ENCODE measurements around the gene COL5A1. TPM values are rescaled to one million over a fixed set of nuclear protein-coding genes. Genes with fewer than 3 reads are reported as not detected.

Gene COL5A1
- total RNA-seq, 4 donors from 2014 or later = 7.1 to 69.3 (median 16.1) TPM

GRCh38 chr9:134693641-134694367 lies 52.2 kb downstream of the COL5A1 start:
- no peaks in the 10 kb centered on the region for H3K36me3 ChIP-seq
- TF ChIP-seq CTCF (IDR thresholded peaks at IDR 0.05) (no peak), POLR2A (IDR thresholded peaks at IDR 0.05) (no peak), POLR2AphosphoS5 (IDR thresholded peaks at IDR 0.05) (no peak), EP300 (IDR thresholded peaks at IDR 0.05; ENCODE audit: low read depth) (no peak)
- intact Hi-C loops (cut with DNase I; ENCODE audit: low total_unique reads) (no loop called here), in situ Hi-C loops (cut with MboI; ENCODE audit: low pct_ligation_motif_present in 1 of 4, low pct_unique_long_range_greater_than_20kb in 1 of 4, low sequenced_read_pairs in 3 of 4) (loop anchor here in 1 of 4 donors (25.0 kb wide), 1 partner anchor 293 kb away; no protein-coding TSS in a partner anchor)
- H3K9me3 ChIP-seq = no peaks in the 10 kb centered on the region
- 83% methylated on average over 29 of the region's 29 CpGs; no CpG with 5 or more reads in 1 of the 2 donors for WGBS, 2 donors (ENCODE audit: low coverage in 1 of 2)
- no peak for DNase-seq
- H3K27ac ChIP-seq = no peak overlapping the region
- no peak overlapping the region for H3K4me3 ChIP-seq
- H3K4me1 ChIP-seq = peaks cover 3 to 13% (median 8%) of the 10 kb centered on the region in 4 donors
- H3K27me3 ChIP-seq = no peaks in the 10 kb centered on the region

GRCh38 chr9:134694368-134694665 lies 52.7 kb downstream of the COL5A1 start:
- intact Hi-C loops (cut with DNase I; ENCODE audit: low total_unique reads) (no loop called here), in situ Hi-C loops (cut with MboI; ENCODE audit: low pct_ligation_motif_present in 1 of 4, low pct_unique_long_range_greater_than_20kb in 1 of 4, low sequenced_read_pairs in 3 of 4) (loop anchor here in 1 of 4 donors (25.0 kb wide), 1 partner anchor 293 kb away; no protein-coding TSS in a partner anchor)
- 75% methylated on average over 6 of the region's 6 CpGs; no CpG with 5 or more reads in 1 of the 2 donors for WGBS, 2 donors (ENCODE audit: low coverage in 1 of 2)
- no peak for TF ChIP-seq CTCF (IDR thresholded peaks at IDR 0.05)
- no peak for TF ChIP-seq POLR2A (IDR thresholded peaks at IDR 0.05)
- TF ChIP-seq EP300 (IDR thresholded peaks at IDR 0.05; ENCODE audit: low read depth) = no peak
- TF ChIP-seq POLR2AphosphoS5 (IDR thresholded peaks at IDR 0.05) = no peak
- H3K4me3 ChIP-seq = no peak overlapping the region
- peaks cover 5 to 17% (median 10%) of the 10 kb centered on the region in 4 donors for H3K4me1 ChIP-seq
- H3K27me3 ChIP-seq = no peaks in the 10 kb centered on the region
- no peak for DNase-seq
- no peak overlapping the region for H3K27ac ChIP-seq
- H3K9me3 ChIP-seq = no peaks in the 10 kb centered on the region
- H3K36me3 ChIP-seq = no peaks in the 10 kb centered on the region

GRCh38 chr9:134694714-134695113 lies 53.1 kb downstream of the COL5A1 start:
- Histone ChIP-seq H3K36me3 (no peaks in the 10 kb centered on the region), H3K4me1 (peaks cover 5 to 14% (median 8%) of the 10 kb centered on the region in 4 donors), H3K27me3 (no peaks in the 10 kb centered on the region), H3K27ac (no peak overlapping the region), H3K4me3 (no peak overlapping the region), H3K9me3 (no peaks in the 10 kb centered on the region)
- in situ Hi-C loops (cut with MboI; ENCODE audit: low pct_ligation_motif_present in 1 of 4, low pct_unique_long_range_greater_than_20kb in 1 of 4, low sequenced_read_pairs in 3 of 4) = loop anchor here in 1 of 4 donors (25.0 kb wide), 1 partner anchor 293 kb away; no protein-coding TSS in a partner anchor
- 79% methylated on average over 12 of the region's 12 CpGs; no CpG with 5 or more reads in 1 of the 2 donors for WGBS, 2 donors (ENCODE audit: low coverage in 1 of 2)
- intact Hi-C loops (cut with DNase I; ENCODE audit: low total_unique reads) = no loop called here
- TF ChIP-seq POLR2AphosphoS5 (IDR thresholded peaks at IDR 0.05) (no peak), POLR2A (IDR thresholded peaks at IDR 0.05) (no peak), CTCF (IDR thresholded peaks at IDR 0.05) (no peak), EP300 (IDR thresholded peaks at IDR 0.05; ENCODE audit: low read depth) (no peak)
- DNase-seq = no peak

GRCh38 chr9:134695144-134695543 lies 53.5 kb downstream of the COL5A1 start:
- no peaks in the 10 kb centered on the region for H3K36me3 ChIP-seq
- in situ Hi-C loops (cut with MboI; ENCODE audit: low pct_ligation_motif_present in 1 of 4, low pct_unique_long_range_greater_than_20kb in 1 of 4, low sequenced_read_pairs in 3 of 4) = loop anchor here in 1 of 4 donors (25.0 kb wide), 1 partner anchor 292 kb away; no protein-coding TSS in a partner anchor
- 79% methylated on average over 12 of the region's 12 CpGs; no CpG with 5 or more reads in 1 of the 2 donors for WGBS, 2 donors (ENCODE audit: low coverage in 1 of 2)
- no peaks in the 10 kb centered on the region for H3K27me3 ChIP-seq
- DNase-seq = no peak
- H3K9me3 ChIP-seq = no peaks in the 10 kb centered on the region
- TF ChIP-seq POLR2A (IDR thresholded peaks at IDR 0.05) (no peak), EP300 (IDR thresholded peaks at IDR 0.05; ENCODE audit: low read depth) (no peak), POLR2AphosphoS5 (IDR thresholded peaks at IDR 0.05) (no peak), CTCF (IDR thresholded peaks at IDR 0.05) (no peak)
- H3K4me1 ChIP-seq = peaks cover 3 to 10% (median 6%) of the 10 kb centered on the region in 4 donors
- H3K27ac ChIP-seq = no peak overlapping the region
- H3K4me3 ChIP-seq = no peak overlapping the region
- intact Hi-C loops (cut with DNase I; ENCODE audit: low total_unique reads) = no loop called here
